Large intestine (tissue), 3 donors: ENCODE data around the gene CACTIN. TPM values are rescaled to one million over a fixed set of nuclear protein-coding genes. Genes with fewer than 3 reads are reported as not detected.

Source experiments
- DNase-seq, 2 donors: peaks; one replicate each; pipeline versions ENCODE4 v3.0.0 to v3.0.0-alpha.2; 2013
- H3K27ac ChIP-seq: one replicate; pipeline ENCODE4 v1.5.1; 2013; ENCODE audit warnings: low read length
- H3K27me3 ChIP-seq: 2 replicates; pipeline ENCODE4 v1.6.1; 2013; ENCODE audit warnings: low read length; ENCODE audit not compliant: control insufficient read depth, insufficient read depth
- H3K36me3 ChIP-seq: 2 replicates; pipeline ENCODE4 v1.6.1; 2013; ENCODE audit warnings: low read length; ENCODE audit not compliant: control insufficient read depth, insufficient read depth
- H3K4me1 ChIP-seq: one replicate; pipeline ENCODE4 v1.6.1; 2013; ENCODE audit warnings: low read length; ENCODE audit not compliant: control insufficient read depth, insufficient read depth
- H3K4me3 ChIP-seq: one replicate; pipeline ENCODE4 v1.5.1; 2013; ENCODE audit warnings: low read length
- H3K9me3 ChIP-seq: one replicate; pipeline ENCODE4 v1.6.1; 2013; ENCODE audit warnings: mild to moderate bottlenecking, low read depth, low read length, moderate library complexity; ENCODE audit not compliant: control insufficient read depth
- WGBS: methylation state at CpG from one replicate; pipeline ENCODE4 v1.1.5; 2013; ENCODE audit warnings: low lambda C conversion rate; ENCODE audit not compliant: insufficient coverage; 5-methylcytosine and 5-hydroxymethylcytosine counted together
- polyA plus RNA-seq: library from polyadenylated mRNA; unstranded; fragments of 120-200 nt; gene quantifications from one replicate; pipeline ENCODE4 v1.2.1, GENCODE V29; 2013

CACTIN gene
- polyA plus RNA-seq, 1 donor, result 17.5 TPM

GRCh38 chr19:3603121-3603811 lies 23.3 kb downstream of the CACTIN start:
- no CpG with 5 or more reads among the region's 23 CpGs for WGBS
- peaks cover 11% of the 10 kb centered on the region for H3K4me1 ChIP-seq
- peaks cover 12% of the 10 kb centered on the region for H3K9me3 ChIP-seq
- H3K4me3 ChIP-seq, result no peak overlapping the region
- H3K27ac ChIP-seq, result no peak overlapping the region
- no peaks in the 10 kb centered on the region for H3K36me3 ChIP-seq
- DNase-seq, result no peak
- H3K27me3 ChIP-seq, result peaks cover 29% of the 10 kb centered on the region

- Histone ChIP-seq H3K27me3 (peaks cover 12% of the 10 kb centered on the region), H3K4me3 (no peak overlapping the region), H3K4me1 (peaks cover 7% of the 10 kb centered on the region), H3K36me3 (no peaks in the 10 kb centered on the region), H3K9me3 (peaks cover 9% of the 10 kb centered on the region), H3K27ac (no peak overlapping the region)
- no CpG with 5 or more reads among the region's 12 CpGs for WGBS
- DNase-seq, result no peak
Measured at GRCh38 chr19:3601021-3601420, 25.6 kb downstream of the CACTIN start.

- H3K4me1 ChIP-seq, result peaks cover 4% of the 10 kb centered on the region
- no peak for DNase-seq
- no peak overlapping the region for H3K27ac ChIP-seq
- no peaks in the 10 kb centered on the region for H3K36me3 ChIP-seq
- H3K4me3 ChIP-seq, result no peak overlapping the region
- H3K9me3 ChIP-seq, result peaks cover 8% of the 10 kb centered on the region
- no CpG with 5 or more reads among the region's 28 CpGs for WGBS
- H3K27me3 ChIP-seq, result peaks cover 3% of the 10 kb centered on the region
Measured at GRCh38 chr19:3599776-3600187, 26.8 kb downstream of the CACTIN start.

GRCh38 chr19:3595521-3596061 lies 31.0 kb downstream of the CACTIN start:
- Histone ChIP-seq H3K9me3 (peaks cover 8% of the 10 kb centered on the region), H3K36me3 (no peaks in the 10 kb centered on the region), H3K4me1 (no peaks in the 10 kb centered on the region), H3K4me3 (no peak overlapping the region), H3K27me3 (peaks cover 3% of the 10 kb centered on the region), H3K27ac (no peak overlapping the region)
- DNase-seq, result no peak
- WGBS, result no CpG with 5 or more reads among the region's 34 CpGs

GRCh38 chr19:3593156-3593555 lies 33.4 kb downstream of the CACTIN start:
- WGBS, result no CpG with 5 or more reads among the region's 11 CpGs
- no peak for DNase-seq
- no peaks in the 10 kb centered on the region for H3K4me1 ChIP-seq
- no peaks in the 10 kb centered on the region for H3K36me3 ChIP-seq
- H3K9me3 ChIP-seq, result peaks cover 5% of the 10 kb centered on the region
- no peak overlapping the region for H3K4me3 ChIP-seq
- H3K27ac ChIP-seq, result no peak overlapping the region
- peaks cover 3% of the 10 kb centered on the region for H3K27me3 ChIP-seq

- Histone ChIP-seq H3K4me1 (no peaks in the 10 kb centered on the region), H3K27me3 (peaks cover 3% of the 10 kb centered on the region), H3K36me3 (no peaks in the 10 kb centered on the region), H3K9me3 (peaks cover 5% of the 10 kb centered on the region), H3K4me3 (no peak overlapping the region), H3K27ac (no peak overlapping the region)
- WGBS, result no CpG with 5 or more reads among the region's 9 CpGs
- DNase-seq, result no peak
Measured at GRCh38 chr19:3591876-3592613, 34.5 kb downstream of the CACTIN start.

- H3K4me3 ChIP-seq, result no peak overlapping the region
- DNase-seq, result no peak
- H3K4me1 ChIP-seq, result no peaks in the 10 kb centered on the region
- H3K27me3 ChIP-seq, result peaks cover 11% of the 10 kb centered on the region
- WGBS, result no CpG with 5 or more reads among the region's 8 CpGs
- peaks cover 11% of the 10 kb centered on the region for H3K9me3 ChIP-seq
- no peaks in the 10 kb centered on the region for H3K36me3 ChIP-seq
- H3K27ac ChIP-seq, result no peak overlapping the region
Measured at GRCh38 chr19:3590991-3591659, 35.5 kb downstream of the CACTIN start.

GRCh38 chr19:3589949-3590348 lies 36.6 kb downstream of the CACTIN start:
- H3K9me3 ChIP-seq, result peaks cover 11% of the 10 kb centered on the region
- H3K4me1 ChIP-seq, result no peaks in the 10 kb centered on the region
- H3K27ac ChIP-seq, result no peak overlapping the region
- no peak for DNase-seq
- no peaks in the 10 kb centered on the region for H3K36me3 ChIP-seq
- no peak overlapping the region for H3K4me3 ChIP-seq
- H3K27me3 ChIP-seq, result peaks cover 22% of the 10 kb centered on the region
- no CpG with 5 or more reads among the region's 22 CpGs for WGBS

- Histone ChIP-seq H3K27ac (no peak overlapping the region), H3K27me3 (peaks cover 27% of the 10 kb centered on the region), H3K4me1 (no peaks in the 10 kb centered on the region), H3K9me3 (peaks cover 11% of the 10 kb centered on the region), H3K4me3 (no peak overlapping the region), H3K36me3 (no peaks in the 10 kb centered on the region)
- no peak for DNase-seq
- no CpG with 5 or more reads among the region's 11 CpGs for WGBS
Measured at GRCh38 chr19:3589439-3589838, 37.2 kb downstream of the CACTIN start.

- WGBS, result no CpG with 5 or more reads among the region's 31 CpGs
- Histone ChIP-seq H3K36me3 (no peaks in the 10 kb centered on the region), H3K4me3 (no peak overlapping the region), H3K27ac (no peak overlapping the region), H3K9me3 (peaks cover 11% of the 10 kb centered on the region), H3K4me1 (no peaks in the 10 kb centered on the region), H3K27me3 (peaks cover 36% of the 10 kb centered on the region)
- DNase-seq, result no peak
Measured at GRCh38 chr19:3586707-3587346, 39.8 kb downstream of the CACTIN start.
